Measurements from ENCODE around the gene LYPD5. TPM values are rescaled to one million over a fixed set of nuclear protein-coding genes. Genes with fewer than 3 reads are reported as not detected.
A peak's percentile ranks its signal among the peaks of the same experiment; 100 is the strongest.

The LYPD5 gene
- total and polyA plus RNA-seq, 2 of the 13 experiments (the other 11 are each of a cell fraction or from before 2014, with no cell fraction given): not detected

DNA sequence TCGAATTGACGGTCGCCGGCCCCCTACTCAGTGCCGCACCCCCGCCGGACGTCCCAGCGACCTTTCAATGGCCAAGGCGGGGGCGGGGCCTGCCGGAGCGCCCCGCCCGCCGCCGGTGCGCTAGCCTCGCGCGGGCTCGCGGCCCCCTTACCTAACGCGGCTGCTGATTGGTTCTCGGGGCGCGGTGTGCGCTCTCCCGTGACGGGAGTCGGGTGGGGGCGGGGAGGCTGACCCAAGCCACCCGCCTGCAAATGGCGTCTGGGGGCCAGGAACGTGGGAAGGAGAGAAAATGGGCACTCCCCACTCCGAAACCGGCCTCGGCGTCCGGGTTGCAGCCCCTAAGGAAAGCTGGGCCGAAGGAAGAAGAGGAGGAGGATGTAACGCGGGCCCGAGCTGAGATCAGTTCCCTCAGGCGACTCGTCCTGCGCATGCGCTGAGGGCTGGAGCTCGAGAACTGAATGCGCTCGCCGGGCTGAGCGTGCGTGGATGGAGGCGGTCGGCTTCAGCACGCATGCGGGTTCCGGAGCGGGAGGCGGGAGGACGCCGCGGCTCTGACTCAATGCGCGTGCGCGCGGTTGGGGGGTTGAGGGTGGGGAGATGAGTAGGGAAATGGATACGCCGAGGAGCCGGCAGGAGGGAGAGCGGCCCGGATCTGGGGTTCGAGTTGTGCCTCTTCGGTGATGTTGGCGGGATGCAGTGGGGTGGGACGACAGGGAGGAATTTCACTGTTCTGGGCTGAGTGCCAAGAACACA is 47.6 kb downstream of the LYPD5 start, which contains the start of gene SMG9 (continued):
- TF ChIP-seq, protein P1, sequence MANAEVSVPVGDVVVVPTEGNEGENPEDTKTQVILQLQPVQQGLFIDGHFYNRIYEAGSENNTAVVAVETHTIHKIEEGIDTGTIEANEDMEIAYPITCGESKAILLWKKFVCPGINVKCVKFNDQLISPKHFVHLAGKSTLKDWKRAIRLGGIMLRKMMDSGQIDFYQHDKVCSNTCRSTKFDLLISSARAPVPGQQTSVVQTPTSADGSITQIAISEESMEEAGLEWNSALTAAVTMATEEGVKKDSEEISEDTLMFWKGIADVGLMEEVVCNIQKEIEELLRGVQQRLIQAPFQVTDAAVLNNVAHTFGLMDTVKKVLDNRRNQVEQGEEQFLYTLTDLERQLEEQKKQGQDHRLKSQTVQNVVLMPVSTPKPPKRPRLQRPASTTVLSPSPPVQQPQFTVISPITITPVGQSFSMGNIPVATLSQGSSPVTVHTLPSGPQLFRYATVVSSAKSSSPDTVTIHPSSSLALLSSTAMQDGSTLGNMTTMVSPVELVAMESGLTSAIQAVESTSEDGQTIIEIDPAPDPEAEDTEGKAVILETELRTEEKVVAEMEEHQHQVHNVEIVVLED (CRISPR knock-in tag; IDR thresholded peaks at IDR 0.05; ENCODE audit: borderline replicate concordance): peak; percentile 87
- peak; percentile 78 for TF ChIP-seq PHF21A (CRISPR knock-in tag; IDR thresholded peaks at IDR 0.05)
- TF ChIP-seq NR2C2 (CRISPR knock-in tag; IDR thresholded peaks at IDR 0.05; ENCODE audit: borderline replicate concordance): no peak
- no peak for TF ChIP-seq NONO (IDR thresholded peaks at IDR 0.05)
- peak; percentile 93 for TF ChIP-seq NONO (CRISPR knock-in tag; conservative IDR thresholded peaks at IDR 0.05)
- peak; percentile 47 for TF ChIP-seq ZNF891 (CRISPR knock-in tag; IDR thresholded peaks at IDR 0.05)
- TF ChIP-seq ZNF776 (CRISPR knock-in tag; IDR thresholded peaks at IDR 0.05): peak; percentile 64; the same call in 1 of the 2 replicates
- no peak for TF ChIP-seq ZNF207 (IDR thresholded peaks at IDR 0.05; ENCODE audit: borderline replicate concordance)
- TF ChIP-seq STAG1 (CRISPR knock-in tag; IDR thresholded peaks at IDR 0.05): no peak
- TF ChIP-seq ZFP90 (CRISPR knock-in tag; IDR thresholded peaks at IDR 0.05; ENCODE audit: borderline replicate concordance): no peak
- TF ChIP-seq AGO1 (IDR thresholded peaks at IDR 0.05; ENCODE audit: low read depth, low read length, poor library complexity, severe bottlenecking): peak; percentile 72
- TF ChIP-seq CHD4 (IDR thresholded peaks at IDR 0.05; ENCODE audit: borderline replicate concordance, low read length): no peak
- no peak for TF ChIP-seq ZNF616 (CRISPR knock-in tag; IDR thresholded peaks at IDR 0.05; ENCODE audit: low read depth)
- no peak for TF ChIP-seq SRY (CRISPR knock-in tag; IDR thresholded peaks at IDR 0.05)
- 0 out of 2 replicates have a peak, but pooled peaks have one; percentile 14 for TF ChIP-seq ZMYM3 (CRISPR knock-in tag; IDR thresholded peaks at IDR 0.05)
- no peak for TF ChIP-seq XRCC5 (optimal IDR thresholded peaks at IDR 0.05; ENCODE audit: low read length)
- TF ChIP-seq ERF (CRISPR knock-in tag; IDR thresholded peaks at IDR 0.05): peak; percentile 78; the same call in 1 of the 2 replicates
- no peak for TF ChIP-seq KLF9 (CRISPR knock-in tag; IDR thresholded peaks at IDR 0.05; ENCODE audit: low read depth)
- TF ChIP-seq TSC22D2 (CRISPR knock-in tag; IDR thresholded peaks at IDR 0.05; ENCODE audit: borderline replicate concordance): no peak
- peak; percentile 68 for TF ChIP-seq MAZ (IDR thresholded peaks at IDR 0.05; ENCODE audit: borderline replicate concordance, low read depth, low read length)
- TF ChIP-seq MAZ (CRISPR knock-in tag; IDR thresholded peaks at IDR 0.05; ENCODE audit: low read depth): no peak; the same call in 1 of the 2 replicates
- TF ChIP-seq ZSCAN21 (CRISPR knock-in tag; IDR thresholded peaks at IDR 0.05; ENCODE audit: borderline replicate concordance): peak; percentile 57; the same call in 1 of the 2 replicates
- TF ChIP-seq KLF16 (CRISPR knock-in tag; IDR thresholded peaks at IDR 0.05): peak in 1 of 2 experiments; percentile 65; a peak in 2 of 4 replicates
- TF ChIP-seq ELF4 (CRISPR knock-in tag; IDR thresholded peaks at IDR 0.05; ENCODE audit: borderline replicate concordance): no peak
- TF ChIP-seq MYNN (CRISPR knock-in tag; IDR thresholded peaks at IDR 0.05; ENCODE audit: low read depth): no peak
- 0 out of 4 replicates have a peak, but pooled peaks of 1 of the 2 experiments have one; percentile 4 for TF ChIP-seq NR2F1 (CRISPR knock-in tag; IDR thresholded peaks at IDR 0.05)
- TF ChIP-seq, protein P2, sequence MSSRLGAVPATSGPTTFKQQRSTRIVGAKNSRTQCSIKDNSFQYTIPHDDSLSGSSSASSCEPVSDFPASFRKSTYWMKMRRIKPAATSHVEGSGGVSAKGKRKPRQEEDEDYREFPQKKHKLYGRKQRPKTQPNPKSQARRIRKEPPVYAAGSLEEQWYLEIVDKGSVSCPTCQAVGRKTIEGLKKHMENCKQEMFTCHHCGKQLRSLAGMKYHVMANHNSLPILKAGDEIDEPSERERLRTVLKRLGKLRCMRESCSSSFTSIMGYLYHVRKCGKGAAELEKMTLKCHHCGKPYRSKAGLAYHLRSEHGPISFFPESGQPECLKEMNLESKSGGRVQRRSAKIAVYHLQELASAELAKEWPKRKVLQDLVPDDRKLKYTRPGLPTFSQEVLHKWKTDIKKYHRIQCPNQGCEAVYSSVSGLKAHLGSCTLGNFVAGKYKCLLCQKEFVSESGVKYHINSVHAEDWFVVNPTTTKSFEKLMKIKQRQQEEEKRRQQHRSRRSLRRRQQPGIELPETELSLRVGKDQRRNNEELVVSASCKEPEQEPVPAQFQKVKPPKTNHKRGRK (CRISPR knock-in tag; IDR thresholded peaks at IDR 0.05): 0 out of 2 replicates have a peak, but pooled peaks have one; percentile 25
- no peak for TF ChIP-seq SSRP1 (CRISPR knock-in tag; IDR thresholded peaks at IDR 0.05)
- no peak for TF ChIP-seq ZKSCAN5 (CRISPR knock-in tag; IDR thresholded peaks at IDR 0.05)

All from HepG2 (cell line).